HEK293T (cell line): ENCODE data around the gene NR2C1.

ENCODE experiments used
- ARNT ChIP-seq: fragments of 450-650 bp; IDR thresholded peaks from 2 replicates; pipeline ENCODE4 v1.6.1; 2017; ENCODE audit warnings: mild to moderate bottlenecking
- BHLHE40 ChIP-seq: fragments of 450-650 bp; IDR thresholded peaks from 2 replicates; pipeline ENCODE4 v1.6.1; 2016; ENCODE audit warnings: mild to moderate bottlenecking, moderate library complexity, borderline replicate concordance
- CTBP1 ChIP-seq: fragments of 450-650 bp; IDR thresholded peaks from 2 replicates; pipeline ENCODE4 v1.6.1; 2016; ENCODE audit warnings: borderline replicate concordance
- ELF4 ChIP-seq: fragments of 450-650 bp; IDR thresholded peaks from 2 replicates; pipeline ENCODE4 v1.6.1; 2017; ENCODE audit warnings: antibody characterized with exemption
- FOXK2 ChIP-seq: fragments of 450-650 bp; IDR thresholded peaks from 2 replicates; pipeline ENCODE4 v1.6.1; 2016; ENCODE audit warnings: mild to moderate bottlenecking
- FOXM1 ChIP-seq: fragments of 450-650 bp; IDR thresholded peaks from 2 replicates; pipeline ENCODE4 v1.6.1; 2017; ENCODE audit warnings: mild to moderate bottlenecking, borderline replicate concordance
- HDGF ChIP-seq: fragments of 450-650 bp; IDR thresholded peaks from 2 replicates; pipeline ENCODE4 v1.6.1; 2017; ENCODE audit warnings: antibody characterized with exemption, borderline replicate concordance
- LEF1 ChIP-seq: fragments of 450-650 bp; IDR thresholded peaks from 2 replicates; pipeline ENCODE4 v1.6.1; 2017; ENCODE audit warnings: mild to moderate bottlenecking, borderline replicate concordance
- NFRKB ChIP-seq: fragments of 450-650 bp; IDR thresholded peaks from 2 replicates; pipeline ENCODE4 v1.6.1; 2016; ENCODE audit warnings: mild to moderate bottlenecking, moderate library complexity
- SP1 ChIP-seq: fragments of 450-650 bp; IDR thresholded peaks from 2 replicates; pipeline ENCODE4 v1.6.1; 2017
- SUZ12 ChIP-seq: fragments of 450-650 bp; IDR thresholded peaks from 2 replicates; pipeline ENCODE4 v1.6.1; 2016; ENCODE audit warnings: mild to moderate bottlenecking
- TARDBP ChIP-seq: fragments of 450-650 bp; IDR thresholded peaks from 2 replicates; pipeline ENCODE4 v1.6.1; 2016
- ZNF384 ChIP-seq: fragments of 450-650 bp; IDR thresholded peaks from 2 replicates; pipeline ENCODE4 v1.6.1; 2016

GRCh38 chr12:95105540-95105939 lies 32.1 kb upstream of the NR2C1 start:
- no peak for TF ChIP-seq BHLHE40
- TF ChIP-seq HDGF: no peak
- no peak for TF ChIP-seq ZNF384
- no peak for TF ChIP-seq FOXM1
- TF ChIP-seq LEF1: no peak
- TF ChIP-seq ELF4: no peak
- TF ChIP-seq FOXK2: no peak
- TF ChIP-seq SP1: no peak
- no peak for TF ChIP-seq SUZ12
- no peak for TF ChIP-seq NFRKB
- TF ChIP-seq TARDBP: no peak
- TF ChIP-seq CTBP1: no peak
- no peak for TF ChIP-seq ARNT
